ENCODE data around the gene PHTF1.

PHTF1 gene

DNA sequence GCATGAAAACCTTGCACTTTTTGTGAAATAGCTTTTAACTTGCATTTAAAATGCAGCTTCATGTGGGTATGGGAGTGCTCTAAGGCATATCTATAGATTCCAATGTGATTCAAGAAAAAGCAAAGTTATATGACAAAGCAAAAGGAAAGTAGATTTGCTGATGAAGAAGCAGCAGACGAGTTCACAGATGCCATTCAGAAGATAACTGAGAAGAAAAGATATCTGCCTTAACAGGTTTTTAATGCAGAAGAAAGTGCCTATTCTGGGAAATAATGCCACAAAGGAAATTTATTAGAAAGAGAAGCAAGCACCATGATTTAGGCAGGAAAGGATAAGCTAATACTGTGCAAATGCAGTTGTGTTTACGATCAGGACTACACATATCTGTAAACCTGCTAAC lies 68.1 kb downstream of the PHTF1 start:
- no peak for ATAC-seq (ENCODE audit: low read depth)
- peaks cover 16% of the 10 kb centered on the region for H3K9me3 ChIP-seq (ENCODE audit: severe bottlenecking)

DNA sequence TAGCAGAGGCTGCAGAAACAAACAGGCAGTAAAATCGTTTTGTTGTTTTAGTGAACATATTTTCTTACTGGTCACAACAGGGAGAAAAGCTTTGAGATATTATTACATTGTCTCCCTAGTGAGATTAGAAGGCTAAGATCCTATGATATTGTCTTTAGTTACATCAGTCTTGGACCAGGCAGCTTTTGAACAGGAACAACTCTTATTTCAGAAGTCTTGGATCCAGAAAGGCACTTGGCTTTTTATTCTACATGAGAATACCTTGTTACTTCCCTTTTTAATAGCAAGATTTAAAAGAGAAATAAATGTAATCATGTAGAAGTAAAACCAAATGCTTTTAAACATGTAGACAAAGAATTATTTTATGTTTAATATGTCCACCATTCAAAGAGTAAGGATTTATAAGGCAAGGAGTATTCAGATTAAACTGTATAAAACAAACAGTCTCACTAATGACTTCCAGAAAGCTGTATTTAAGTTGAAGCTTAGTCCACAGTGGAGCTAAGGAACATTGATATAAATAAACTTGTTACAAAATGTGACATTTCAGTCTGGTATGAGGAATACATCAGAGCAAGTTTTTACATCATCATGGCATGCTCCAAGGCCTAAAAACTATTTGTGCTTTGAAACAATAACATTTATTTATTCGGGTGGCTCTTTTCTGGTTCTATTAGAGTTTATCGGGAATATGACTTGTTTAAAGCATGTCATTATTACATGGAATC lies 72.2 kb downstream of the PHTF1 start:
- Histone ChIP-seq H3K27ac (ENCODE audit: poor library complexity, severe bottlenecking) (no peak overlapping the region), H3K9me3 (ENCODE audit: severe bottlenecking) (no peaks in the 10 kb centered on the region), H3K4me3 (ENCODE audit: severe bottlenecking) (no peak overlapping the region), H3K4me1 (ENCODE audit: insufficient read depth, poor library complexity, severe bottlenecking) (no peaks in the 10 kb centered on the region), H3K27me3 (ENCODE audit: insufficient read depth, poor library complexity, severe bottlenecking) (no peaks in the 10 kb centered on the region), H3K36me3 (ENCODE audit: low read depth) (peaks cover 8% of the 10 kb centered on the region; the same call in 1 of the 2 replicates)
- ATAC-seq (ENCODE audit: low read depth) (no peak), DNase-seq (ENCODE audit: low spot score) (no peak)
- TF ChIP-seq CTCF (IDR thresholded peaks at IDR 0.05; ENCODE audit: poor library complexity, severe bottlenecking), result no peak

More for the DNA sequence above, 68.1 kb downstream of the PHTF1 start:
- no peak for TF ChIP-seq CTCF (IDR thresholded peaks at IDR 0.05; ENCODE audit: poor library complexity, severe bottlenecking)
- H3K27ac ChIP-seq (ENCODE audit: poor library complexity, severe bottlenecking), result no peak overlapping the region
- H3K4me3 ChIP-seq (ENCODE audit: severe bottlenecking), result no peak overlapping the region
- H3K4me1 ChIP-seq (ENCODE audit: insufficient read depth, poor library complexity, severe bottlenecking), result no peaks in the 10 kb centered on the region
- no peaks in the 10 kb centered on the region for H3K36me3 ChIP-seq (ENCODE audit: low read depth)
- no peak for DNase-seq (ENCODE audit: low spot score)
- H3K27me3 ChIP-seq (ENCODE audit: insufficient read depth, poor library complexity, severe bottlenecking), result no peaks in the 10 kb centered on the region

GRCh38 chr1:113684153-113684541 lies 75.1 kb downstream of the PHTF1 start:
- TF ChIP-seq CTCF (IDR thresholded peaks at IDR 0.05; ENCODE audit: poor library complexity, severe bottlenecking), result no peak

GRCh38 chr1:113683384-113684152 lies 75.7 kb downstream of the PHTF1 start:
- Histone ChIP-seq H3K9me3 (ENCODE audit: severe bottlenecking) (no peaks in the 10 kb centered on the region), H3K4me1 (ENCODE audit: insufficient read depth, poor library complexity, severe bottlenecking) (no peaks in the 10 kb centered on the region), H3K4me3 (ENCODE audit: severe bottlenecking) (no peak overlapping the region), H3K27ac (ENCODE audit: poor library complexity, severe bottlenecking) (no peak overlapping the region), H3K27me3 (ENCODE audit: insufficient read depth, poor library complexity, severe bottlenecking) (no peaks in the 10 kb centered on the region), H3K36me3 (ENCODE audit: low read depth) (peaks cover 8% of the 10 kb centered on the region; the same call in 1 of the 2 replicates)
- no peak for TF ChIP-seq CTCF (IDR thresholded peaks at IDR 0.05; ENCODE audit: poor library complexity, severe bottlenecking)
- ATAC-seq (ENCODE audit: low read depth) (no peak), DNase-seq (ENCODE audit: low spot score) (no peak)

More at GRCh38 chr1:113684153-113684541, 75.1 kb downstream of the PHTF1 start:
- Histone ChIP-seq H3K9me3 (ENCODE audit: severe bottlenecking) (no peaks in the 10 kb centered on the region), H3K27ac (ENCODE audit: poor library complexity, severe bottlenecking) (no peak overlapping the region), H3K4me3 (ENCODE audit: severe bottlenecking) (no peak overlapping the region), H3K27me3 (ENCODE audit: insufficient read depth, poor library complexity, severe bottlenecking) (no peaks in the 10 kb centered on the region), H3K4me1 (ENCODE audit: insufficient read depth, poor library complexity, severe bottlenecking) (no peaks in the 10 kb centered on the region), H3K36me3 (ENCODE audit: low read depth) (peaks cover 8% of the 10 kb centered on the region; the same call in 1 of the 2 replicates)
- DNase-seq (ENCODE audit: low spot score) (no peak), ATAC-seq (ENCODE audit: low read depth) (no peak)
